HG03097 (cell line): ENCODE data around the gene MPO.

ENCODE experiments used
- ATAC-seq: cut with Tn5 transposase; IDR thresholded peaks from one replicate; pipeline ENCODE4 v1.9.1; 2021; ENCODE audit not compliant: unreplicated experiment, low FRiP score

Gene MPO

DNA sequence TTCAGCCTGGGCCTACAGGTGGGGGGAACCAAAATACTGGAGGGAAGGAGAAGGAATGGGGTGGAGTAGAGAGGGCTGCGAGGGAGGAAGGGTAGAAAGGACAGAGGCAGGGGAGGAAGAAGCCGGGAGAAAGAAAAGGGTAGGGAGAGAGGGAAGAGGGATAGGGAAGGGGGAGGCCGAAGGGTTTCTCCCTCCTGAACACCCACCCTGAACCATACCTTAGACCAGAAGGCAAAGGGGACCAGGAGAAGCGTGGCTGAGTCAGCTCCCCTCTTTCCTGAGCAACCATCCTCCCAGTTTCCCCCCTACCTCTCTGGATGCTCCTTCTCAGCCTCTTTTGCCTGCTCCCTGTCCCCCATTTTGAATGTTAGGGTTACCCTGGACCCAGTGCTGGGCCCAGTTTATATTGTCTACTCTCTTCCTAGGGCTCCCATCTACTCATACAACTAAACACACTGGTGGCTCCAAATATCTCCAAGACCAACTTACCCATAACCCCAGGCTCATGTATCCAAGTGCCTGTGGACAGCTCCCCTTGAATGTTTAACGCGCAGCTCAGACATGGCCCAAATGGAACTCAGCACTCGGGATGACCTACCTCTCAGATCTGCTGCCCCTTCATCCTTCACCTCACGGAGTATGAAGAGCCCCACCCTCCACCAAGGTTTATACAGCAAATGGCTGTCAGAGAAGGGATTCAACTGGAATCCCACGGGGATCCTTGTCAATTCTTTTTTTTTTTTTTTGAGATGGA is 40.0 kb upstream of the MPO start:
- no peak for ATAC-seq

DNA sequence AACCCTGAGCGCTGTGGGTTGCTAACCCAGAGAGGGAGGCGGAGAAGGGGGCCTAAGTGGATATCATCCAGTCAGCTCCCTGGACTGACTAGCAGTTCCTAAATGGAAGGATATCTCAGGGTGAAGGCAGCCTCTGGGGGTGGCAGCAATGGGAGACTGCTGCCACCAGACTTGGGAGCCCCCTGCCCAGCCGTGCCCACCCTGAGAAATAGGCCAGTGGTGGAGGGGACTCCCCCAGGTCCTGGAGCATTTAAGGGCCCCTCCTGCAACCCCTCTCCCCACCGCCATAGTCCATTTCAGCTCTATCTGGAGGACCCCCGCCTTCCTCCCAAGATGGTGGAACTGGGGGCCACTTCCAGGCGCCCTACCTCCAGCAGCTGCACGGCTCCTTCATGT is 39.4 kb upstream of the MPO start:
- no peak for ATAC-seq

DNA sequence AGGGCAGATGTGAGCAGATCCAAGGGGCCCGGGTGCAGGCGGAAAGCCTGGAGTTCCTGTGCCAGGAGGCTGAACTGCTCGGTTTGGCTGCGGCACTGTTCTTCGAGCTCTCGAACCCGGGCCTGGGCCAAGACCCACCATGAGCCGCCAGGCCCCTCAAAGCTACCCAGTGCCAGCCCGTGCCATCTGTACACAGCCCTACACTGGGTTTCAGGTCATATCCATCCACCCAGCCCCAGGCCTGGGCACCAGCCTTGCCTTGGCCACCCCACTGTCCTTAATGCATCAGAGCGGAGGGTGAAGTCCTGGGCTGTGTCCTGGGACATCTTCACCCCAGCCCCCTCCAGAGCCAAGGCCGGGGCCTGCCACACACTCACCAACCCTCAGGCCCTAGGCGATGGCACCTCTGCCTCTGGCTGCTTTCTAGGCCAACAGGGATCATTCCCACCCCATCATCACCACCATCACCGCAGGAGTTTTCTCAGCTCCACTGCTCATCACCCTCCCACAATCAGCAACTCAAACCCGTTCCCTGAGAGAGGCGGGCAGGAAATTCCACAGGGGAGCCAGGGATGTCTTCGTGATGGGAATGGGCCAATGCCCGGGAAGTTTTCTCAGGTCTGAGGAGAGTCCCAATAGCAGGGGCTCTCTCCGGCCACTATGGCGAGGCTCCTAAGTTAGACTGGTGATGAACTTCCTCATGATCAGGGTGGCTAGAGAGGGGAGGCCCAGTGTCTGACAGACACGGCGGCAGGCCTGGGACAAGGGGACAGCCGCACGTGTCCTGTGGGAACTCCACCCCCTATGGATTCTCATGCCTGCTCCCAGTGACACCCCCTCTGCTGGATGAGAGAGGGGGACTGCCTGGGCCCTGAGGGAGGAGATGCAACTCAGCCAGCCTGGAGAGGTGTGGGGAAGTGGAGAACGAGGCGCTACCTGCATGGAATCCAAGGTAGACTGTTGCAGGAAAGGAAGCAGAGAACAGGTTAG is 38.7 kb upstream of the MPO start:
- no peak for ATAC-seq

DNA sequence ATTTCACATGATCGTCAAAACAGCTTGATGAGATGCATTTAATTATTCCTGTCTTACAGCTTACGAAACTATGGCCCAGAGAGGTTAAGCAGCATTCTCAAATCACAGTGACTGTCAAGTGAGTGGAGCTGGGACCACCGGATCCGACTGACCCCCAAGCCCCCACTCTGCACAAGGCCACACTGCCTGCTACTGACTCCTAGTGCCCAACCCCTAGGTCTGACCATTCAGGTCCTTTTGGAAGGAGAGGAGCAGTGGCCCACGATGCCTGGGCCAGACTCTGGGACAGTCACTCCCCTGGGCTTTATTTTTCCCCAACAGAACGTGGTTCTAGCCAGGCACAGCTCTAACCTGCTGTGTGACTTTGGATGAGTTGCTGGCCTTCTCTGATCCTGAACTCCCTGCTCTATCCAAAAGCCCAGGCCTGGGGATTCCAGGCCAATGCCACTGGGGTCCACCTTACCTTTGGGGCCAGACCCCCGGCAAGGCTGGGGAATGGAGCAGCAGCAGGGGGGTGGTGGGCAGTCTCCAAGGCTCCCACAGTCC is 38.0 kb upstream of the MPO start:
- ATAC-seq: no peak

DNA sequence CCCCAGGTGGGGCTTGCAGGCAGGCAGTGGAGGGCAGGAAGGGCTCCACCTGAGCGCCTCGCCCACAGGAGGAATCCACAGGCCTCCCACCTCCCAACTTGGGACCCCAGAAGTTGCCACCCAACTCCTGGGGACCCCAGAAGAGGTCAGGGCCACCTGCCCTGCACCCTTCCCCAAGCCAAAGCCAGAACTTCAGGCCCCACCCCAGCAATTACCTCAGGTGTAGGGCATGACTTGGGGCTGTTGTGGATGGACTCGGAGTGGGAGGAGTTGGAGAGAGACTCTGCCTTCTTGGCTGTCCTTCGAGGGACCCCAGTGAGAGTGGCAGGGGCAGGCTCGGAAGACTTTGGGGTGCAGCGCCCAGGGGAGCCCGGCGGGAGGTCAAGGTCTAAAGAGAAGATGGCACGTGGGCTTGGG is 37.3 kb upstream of the MPO start:
- ATAC-seq: no peak

DNA sequence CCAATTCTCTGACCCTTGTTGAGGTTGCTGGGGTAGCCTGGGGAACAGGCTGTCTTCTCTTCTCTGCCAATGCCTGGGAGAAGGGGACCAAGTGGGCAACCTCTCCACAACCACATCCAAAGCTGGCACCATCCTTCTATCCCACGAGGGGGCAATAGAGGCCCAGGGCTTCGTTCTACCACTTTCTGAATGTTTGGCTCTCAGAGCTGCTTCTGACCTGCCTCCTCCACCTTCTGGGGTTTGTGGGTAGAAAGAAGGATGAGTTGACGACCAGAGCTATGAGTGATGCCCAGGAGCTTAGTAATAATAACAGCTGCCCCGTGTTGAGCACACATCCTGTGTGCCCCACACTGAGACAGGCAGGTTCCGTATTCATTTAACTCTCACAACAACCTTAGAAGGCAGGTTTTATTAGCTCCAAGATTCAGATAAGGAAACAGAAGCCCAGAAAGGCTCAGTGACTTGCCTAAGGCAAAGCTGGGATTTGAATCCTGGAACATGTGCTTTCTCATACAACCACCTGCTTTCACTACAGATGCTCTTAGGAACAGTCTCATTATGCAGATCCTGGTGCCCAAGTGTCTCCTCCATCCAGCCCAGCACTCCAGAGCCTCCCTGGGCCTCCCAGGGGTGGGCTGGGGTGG is 36.8 kb upstream of the MPO start:
- ATAC-seq: no peak

DNA sequence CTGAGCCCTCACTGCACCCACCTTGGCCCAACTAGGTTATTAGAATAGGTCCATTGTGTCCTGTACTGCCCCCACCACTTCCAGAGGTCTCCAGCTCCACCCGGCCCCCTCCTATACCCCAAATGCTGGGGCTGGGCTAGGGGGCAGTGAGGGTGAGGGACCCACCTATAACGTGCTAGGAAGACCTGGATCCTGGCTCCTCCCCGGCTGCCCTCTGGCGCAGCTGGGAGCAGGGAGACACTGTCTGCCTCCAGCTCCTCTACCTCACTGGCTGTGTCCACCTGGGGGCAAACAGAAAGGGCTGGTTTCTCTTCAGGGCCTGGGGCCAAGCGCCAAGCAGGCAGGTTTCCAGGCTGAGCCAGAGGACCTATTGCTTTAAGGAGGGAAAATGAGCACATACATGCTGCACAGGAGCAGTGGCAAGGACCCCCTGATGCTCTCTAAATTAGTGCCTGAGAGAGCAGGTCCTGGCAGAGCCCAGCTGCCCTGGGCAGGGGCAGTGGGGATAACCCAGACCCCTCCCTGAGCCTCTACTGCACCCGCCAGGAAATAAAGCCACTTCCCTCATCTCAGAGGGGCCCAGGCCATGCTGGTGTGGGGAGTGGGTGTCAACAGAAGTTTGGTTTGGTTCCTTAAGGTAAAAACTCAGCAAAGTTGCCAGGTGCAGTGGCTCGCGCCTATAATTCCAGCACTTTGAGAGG is 35.7 kb upstream of the MPO start:
- ATAC-seq: no peak

DNA sequence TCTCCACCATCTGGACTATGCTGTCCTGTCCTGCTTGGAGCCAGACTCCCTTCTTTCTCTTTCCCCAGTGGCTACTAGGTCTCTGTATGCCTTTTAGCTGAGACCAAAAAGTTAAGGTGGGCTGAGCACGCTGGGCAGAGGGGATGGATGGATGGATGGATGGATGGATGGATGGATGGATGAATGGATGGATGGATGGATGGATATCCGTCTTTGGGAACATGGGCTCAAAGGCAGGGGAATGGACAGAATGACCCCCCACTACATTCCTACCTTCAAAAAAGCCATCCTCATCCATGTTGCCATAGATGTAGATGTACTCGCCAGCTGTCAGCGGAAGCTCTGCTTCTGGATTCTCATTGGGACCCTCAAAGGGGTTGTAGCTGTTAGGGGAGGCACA is 35.0 kb upstream of the MPO start:
- ATAC-seq: no peak

DNA sequence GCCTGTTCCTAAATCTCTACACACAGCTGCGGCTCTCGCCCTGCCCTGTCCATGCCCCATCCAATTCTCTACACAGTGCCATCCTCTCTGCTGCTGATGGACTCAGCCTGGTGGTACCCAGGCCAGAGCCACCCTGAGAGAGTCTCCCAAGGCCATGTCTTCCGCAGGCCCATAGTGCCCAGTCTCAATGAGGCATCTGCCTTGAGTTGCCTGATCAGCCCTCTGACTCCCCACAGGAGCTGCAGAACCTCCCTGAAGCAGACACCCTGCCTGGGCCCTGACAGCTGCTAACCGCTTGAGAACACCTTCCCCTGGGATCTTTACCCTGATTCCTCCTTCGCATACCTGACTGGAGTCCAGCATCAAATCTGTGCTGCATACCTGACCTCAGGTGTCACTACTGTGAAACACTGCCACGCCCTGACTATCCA is 34.6 kb upstream of the MPO start:
- ATAC-seq: no peak

DNA sequence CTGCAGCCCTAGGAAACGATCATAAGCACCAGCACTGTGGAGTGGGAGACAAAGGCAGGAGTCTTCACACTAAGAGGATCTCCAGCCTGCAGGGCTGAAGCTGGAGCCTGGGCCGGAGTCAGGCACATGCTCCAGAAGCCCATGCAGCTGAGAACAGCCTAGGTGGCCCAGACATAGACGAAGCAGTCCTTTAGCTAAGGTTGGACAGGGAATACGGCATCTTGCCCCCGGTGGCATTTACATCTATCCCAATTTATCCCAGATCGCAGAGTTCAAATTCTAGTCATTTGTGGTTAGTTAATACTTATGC is 33.9 kb upstream of the MPO start:
- no peak for ATAC-seq

DNA sequence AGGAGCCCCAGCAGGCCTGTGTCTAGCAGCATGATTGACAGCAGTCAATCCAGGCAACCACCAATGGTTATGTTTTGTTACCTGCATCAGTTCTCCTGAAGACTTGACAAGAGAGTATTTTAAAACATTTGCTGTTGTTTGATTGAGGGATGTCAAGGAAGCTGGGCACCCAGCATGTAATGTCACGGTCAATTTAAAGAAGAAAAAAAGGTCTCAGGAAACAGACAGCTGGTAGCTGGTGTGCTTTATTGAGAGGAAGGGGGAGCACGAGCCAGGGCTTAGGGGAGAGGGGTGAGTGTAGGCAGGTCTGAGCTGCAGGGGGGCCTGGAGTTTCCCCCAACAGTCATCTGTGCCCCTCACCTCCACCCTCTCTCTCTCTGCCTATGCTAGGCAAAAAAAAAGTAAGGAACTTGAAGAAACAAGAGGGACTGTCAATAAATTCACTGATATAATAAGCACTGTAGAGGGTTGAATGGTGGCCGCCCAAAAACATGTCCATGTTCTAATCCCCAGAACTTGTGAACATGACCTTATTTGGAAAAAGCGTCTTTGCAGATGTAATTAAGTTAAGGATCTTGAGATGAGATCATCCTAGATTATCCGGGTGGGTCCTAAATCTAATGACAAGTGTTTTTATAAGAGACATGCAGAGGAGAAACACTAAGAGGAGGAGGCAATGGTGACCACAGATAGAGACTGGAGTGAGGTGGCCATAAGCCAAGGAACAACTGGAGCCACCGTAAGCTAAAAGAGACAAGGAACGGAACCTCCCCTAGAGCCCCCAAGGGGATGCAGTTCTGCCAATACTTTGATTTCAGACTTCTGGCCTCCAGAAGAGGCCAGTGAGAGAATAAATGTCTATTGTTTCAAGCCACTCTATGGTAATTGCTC is 33.3 kb upstream of the MPO start:
- no peak for ATAC-seq

DNA sequence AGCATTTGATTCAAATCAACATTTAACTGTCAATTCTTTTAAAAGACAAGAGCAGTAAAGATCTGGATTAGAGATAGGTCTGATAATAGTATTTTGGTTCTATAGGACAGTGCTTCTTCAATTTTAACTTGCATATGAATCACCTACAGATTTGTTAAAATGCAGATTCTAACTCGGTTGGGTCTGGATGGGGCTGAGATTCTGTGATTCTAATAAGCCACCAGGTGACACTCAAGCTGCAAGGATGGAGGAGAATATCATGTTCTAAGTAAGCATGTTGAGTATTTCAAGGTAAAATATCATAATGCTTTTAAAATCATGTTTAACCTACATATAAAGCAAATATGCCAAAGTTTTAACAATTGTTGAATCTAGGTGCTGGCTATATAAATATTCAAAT is 32.1 kb upstream of the MPO start:
- no peak for ATAC-seq

DNA sequence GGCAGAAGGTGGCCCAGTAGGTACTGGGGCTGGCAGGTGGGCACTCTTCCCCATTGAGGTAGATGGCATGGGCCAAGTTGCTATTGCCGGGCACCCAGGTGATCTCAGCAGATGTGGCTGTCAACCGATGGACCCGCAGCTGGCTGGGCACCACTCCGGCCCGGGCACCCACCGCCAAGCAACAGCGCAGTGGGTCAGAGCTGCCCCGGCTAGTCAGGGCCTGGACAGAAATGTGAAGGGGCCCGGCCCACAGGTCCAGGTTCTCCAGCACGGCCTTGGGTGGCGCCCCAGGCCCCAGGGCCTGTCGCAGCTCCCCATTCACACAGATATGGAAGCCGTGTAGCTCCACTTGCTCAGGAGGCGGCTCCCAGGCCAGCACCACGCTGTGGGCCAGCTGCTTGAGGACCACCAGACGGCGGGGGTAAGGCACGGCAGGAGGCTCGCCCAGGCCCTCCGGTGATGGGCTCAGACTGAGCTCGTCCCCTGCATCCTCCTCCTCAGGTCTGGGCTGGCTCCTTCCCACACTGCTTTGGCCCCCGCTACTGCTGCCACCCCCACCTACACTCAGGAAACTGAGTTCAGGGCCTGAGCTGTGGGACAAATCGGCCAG is 31.4 kb upstream of the MPO start:
- ATAC-seq: no peak

DNA sequence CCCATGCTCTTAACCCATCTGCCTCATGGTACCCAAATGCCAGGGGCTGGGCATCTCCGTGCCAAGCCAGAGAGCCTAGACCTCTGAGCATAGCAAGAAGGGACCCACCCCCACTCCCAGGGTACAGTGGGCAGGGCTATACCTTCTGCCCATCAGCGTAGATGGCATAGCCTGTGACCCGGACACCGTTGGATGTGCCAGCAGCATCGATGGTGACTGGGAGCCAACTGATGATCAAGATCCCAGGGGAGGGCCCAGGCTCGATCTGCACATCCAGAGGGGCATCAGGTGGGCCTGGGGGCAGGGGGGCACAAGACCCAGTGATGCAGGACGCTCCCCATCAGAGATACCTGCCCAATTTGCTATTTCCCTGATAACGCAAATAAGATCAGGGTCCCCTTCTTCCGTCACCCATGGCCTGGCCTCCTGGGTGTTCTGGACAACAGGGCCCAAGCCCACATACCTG is 30.7 kb upstream of the MPO start:
- no peak for ATAC-seq

DNA sequence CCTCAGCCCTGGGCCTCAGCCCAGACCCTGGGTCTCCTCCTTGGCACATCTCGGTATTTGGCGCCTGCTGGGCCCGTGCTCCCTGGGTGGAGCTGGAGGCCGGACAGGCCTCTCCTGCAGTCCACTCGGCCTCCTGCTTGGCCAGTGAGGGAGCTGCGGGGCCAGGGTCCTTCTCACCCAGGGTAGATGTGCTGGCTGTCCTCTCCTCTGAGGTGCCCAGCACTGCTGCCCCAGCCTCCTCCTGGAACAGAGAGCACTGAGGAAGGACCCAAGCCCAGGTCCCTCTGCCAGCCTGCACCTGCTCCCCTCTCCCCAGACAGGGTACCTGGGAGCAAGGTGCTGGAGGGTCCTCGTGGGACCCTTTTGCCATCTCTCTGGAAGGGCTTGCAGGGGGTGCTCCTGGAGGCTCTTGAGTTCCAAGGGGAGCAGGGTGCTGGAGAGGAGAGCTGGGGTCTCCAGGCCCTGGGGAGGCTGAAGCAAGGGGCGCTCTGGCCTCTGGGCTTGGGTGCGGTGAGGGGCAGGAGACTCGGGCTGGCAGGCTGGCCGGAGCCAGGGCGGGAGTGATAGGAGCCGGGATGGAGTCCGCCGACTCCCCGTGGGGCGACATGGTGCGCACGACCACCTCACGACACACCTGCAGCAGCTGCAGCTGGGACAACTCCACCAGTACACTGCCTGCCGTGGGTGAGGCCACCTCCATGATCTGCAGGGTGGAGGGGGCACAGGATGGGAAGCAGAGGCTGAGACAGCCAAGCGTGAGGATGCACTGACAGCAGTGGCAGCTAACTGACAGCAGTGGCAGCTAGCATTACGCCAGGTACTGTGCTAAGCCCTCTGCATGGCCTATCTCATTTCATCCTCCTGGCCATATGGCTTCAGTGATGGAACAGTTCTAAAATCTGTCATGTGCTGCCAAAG is 30.0 kb upstream of the MPO start:
- no peak for ATAC-seq

DNA sequence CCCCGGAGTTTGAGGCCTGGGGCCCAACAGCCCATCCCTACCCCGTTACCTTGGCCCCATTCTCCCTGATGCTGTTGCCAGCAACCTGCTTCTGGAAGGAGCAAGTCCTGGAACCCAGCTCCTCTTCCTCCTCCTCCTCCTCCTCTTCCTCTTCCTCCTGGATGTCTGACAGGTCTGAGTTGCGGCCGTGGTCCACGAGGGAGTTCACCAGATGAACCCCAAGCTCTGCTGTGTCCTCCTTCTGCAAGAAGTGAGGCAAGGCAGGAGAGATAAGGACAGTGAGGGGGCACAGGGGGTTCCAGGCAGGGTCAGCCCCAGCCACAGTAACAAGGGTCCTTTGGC is 29.2 kb upstream of the MPO start:
- no peak for ATAC-seq

DNA sequence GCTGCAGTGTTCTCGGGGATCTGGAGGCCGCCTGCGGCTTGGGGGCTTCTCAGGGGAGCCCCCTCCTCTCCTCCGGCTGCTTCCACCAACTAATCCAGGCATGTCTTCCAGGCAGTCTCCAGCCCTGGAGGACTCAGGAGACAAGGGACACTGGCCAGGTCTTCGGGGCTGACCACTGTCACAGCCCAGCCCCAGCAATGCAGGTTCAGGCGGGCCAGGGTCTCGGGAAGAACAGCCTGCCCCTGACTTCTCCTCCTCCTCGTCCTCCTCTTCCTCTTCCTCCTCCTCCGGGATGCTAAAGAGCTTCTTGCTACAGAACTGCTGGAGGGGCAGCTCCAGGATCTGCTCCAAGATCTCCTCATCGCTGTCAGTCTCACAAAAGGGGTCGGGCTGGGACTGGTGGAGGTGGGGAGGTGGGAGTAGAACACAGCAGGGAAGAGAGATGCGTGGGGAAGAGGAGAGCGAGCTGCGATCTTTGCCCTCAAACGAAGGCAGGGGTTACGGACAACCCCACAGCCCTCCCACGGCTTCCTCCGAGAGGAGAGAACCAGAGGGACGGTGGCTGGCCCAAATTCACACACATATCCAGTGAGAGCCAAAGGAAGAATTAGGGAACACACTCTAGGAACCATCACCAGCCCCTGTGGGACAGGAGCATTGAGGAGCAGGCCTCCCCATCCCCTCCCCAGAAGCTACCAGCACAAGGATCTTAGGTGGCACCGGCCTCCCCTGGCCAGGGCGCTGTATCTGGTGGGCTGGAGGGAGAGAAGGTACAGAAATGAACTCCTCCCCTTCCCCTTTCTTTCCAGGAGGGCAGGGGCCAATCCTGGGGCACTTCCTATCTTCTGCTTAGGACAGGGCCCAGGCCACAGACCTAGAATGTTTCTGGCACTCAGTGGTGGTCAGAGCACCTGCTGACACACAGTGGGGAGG is 28.5 kb upstream of the MPO start:
- ATAC-seq: no peak
